SK-N-MC (cell line): ENCODE results near the gene SDR42E2.

Experiments used
- EZH2 ChIP-seq: fragments of 200-600 bp; sonication (generic); IDR thresholded peaks from one replicate; pipeline ENCODE4 v1.6.1; 2017; ENCODE audit warnings: antibody characterized with exemption
- FOXP2 ChIP-seq: optimal IDR thresholded peaks from 2 replicates; pipeline ENCODE3; 2011; ENCODE audit warnings: mild to moderate bottlenecking, moderate library complexity; ENCODE audit not compliant: insufficient read depth; ENCODE audit errors: extremely low read length, control extremely low read depth
- POLR2AphosphoS5 ChIP-seq: IDR thresholded peaks from 2 replicates; pipeline ENCODE4 v1.6.1; 2012; ENCODE audit warnings: mild to moderate bottlenecking, low read depth, low read length, borderline replicate concordance

- TF ChIP-seq EZH2 (no peak), POLR2AphosphoS5 (no peak), FOXP2 (no peak)
These were observed 19.1 kb downstream of the SDR42E2 start for GRCh38 chr16:22181426-22181825.
